ENCODE results near the gene DYNC1I1.
"Not testable (repeated sequence)": the region's sequence is repeated elsewhere in the genome, so short reads cannot be mapped to it uniquely, and the experiment has no call there.

Gene DYNC1I1

GRCh38 chr7:95933618-95934017 lies 161.3 kb downstream of the DYNC1I1 start:
- Histone ChIP-seq H3K4me3 (ENCODE audit: low read depth, low read length) (no peak overlapping the region), H3K36me3 (no peaks in the 10 kb centered on the region), H3K9me3 (no peaks in the 10 kb centered on the region), H3K4me1 (no peaks in the 10 kb centered on the region), H3K27me3 (no peaks in the 10 kb centered on the region)
- no peak for DNase-seq
- TF ChIP-seq CTCF (IDR thresholded peaks at IDR 0.05; ENCODE audit: low read depth, low read length), result no peak

GRCh38 chr7:95944867-95945266 lies 172.5 kb downstream of the DYNC1I1 start:
- not testable (repeated sequence) for H3K4me1 ChIP-seq; H3K36me3 ChIP-seq; DNase-seq; H3K4me3 ChIP-seq (ENCODE audit: low read depth, low read length); H3K27me3 ChIP-seq; H3K9me3 ChIP-seq

- DNase-seq, result no peak
- no peaks in the 10 kb centered on the region for H3K27me3 ChIP-seq
- H3K4me3 ChIP-seq (ENCODE audit: low read depth, low read length), result no peak overlapping the region
- no peak for TF ChIP-seq CTCF (IDR thresholded peaks at IDR 0.05; ENCODE audit: low read depth, low read length)
- no peaks in the 10 kb centered on the region for H3K9me3 ChIP-seq
- H3K36me3 ChIP-seq, result no peaks in the 10 kb centered on the region
- no peaks in the 10 kb centered on the region for H3K4me1 ChIP-seq
These were observed 178.3 kb downstream of the DYNC1I1 start for GRCh38 chr7:95950698-95951097.

GRCh38 chr7:95951531-95951930 lies 179.2 kb downstream of the DYNC1I1 start:
- H3K36me3 ChIP-seq, result no peaks in the 10 kb centered on the region
- H3K9me3 ChIP-seq, result no peaks in the 10 kb centered on the region
- no peaks in the 10 kb centered on the region for H3K27me3 ChIP-seq
- no peak for DNase-seq
- TF ChIP-seq CTCF (IDR thresholded peaks at IDR 0.05; ENCODE audit: low read depth, low read length), result no peak
- no peak overlapping the region for H3K4me3 ChIP-seq (ENCODE audit: low read depth, low read length)
- H3K4me1 ChIP-seq, result no peaks in the 10 kb centered on the region

- H3K4me1 ChIP-seq, result no peaks in the 10 kb centered on the region
- H3K9me3 ChIP-seq, result no peaks in the 10 kb centered on the region
- no peak for DNase-seq
- TF ChIP-seq CTCF (IDR thresholded peaks at IDR 0.05; ENCODE audit: low read depth, low read length), result no peak
- no peaks in the 10 kb centered on the region for H3K36me3 ChIP-seq
- H3K27me3 ChIP-seq, result no peaks in the 10 kb centered on the region
- H3K4me3 ChIP-seq (ENCODE audit: low read depth, low read length), result no peak overlapping the region
These were observed 179.8 kb downstream of the DYNC1I1 start for GRCh38 chr7:95951997-95952795.

- no peak for TF ChIP-seq CTCF (IDR thresholded peaks at IDR 0.05; ENCODE audit: low read depth, low read length)
- no peaks in the 10 kb centered on the region for H3K4me1 ChIP-seq
- H3K36me3 ChIP-seq, result no peaks in the 10 kb centered on the region
- no peaks in the 10 kb centered on the region for H3K9me3 ChIP-seq
- H3K4me3 ChIP-seq (ENCODE audit: low read depth, low read length), result no peak overlapping the region
- no peaks in the 10 kb centered on the region for H3K27me3 ChIP-seq
- DNase-seq, result no peak
These were observed 180.5 kb downstream of the DYNC1I1 start for GRCh38 chr7:95952851-95953250.

Data from BE2C (cell line).